GM12865 (cell line): ENCODE measurements around the gene PIERCE2.
"Not testable (repeated sequence)": the region's sequence is repeated elsewhere in the genome, so short reads cannot be mapped to it uniquely, and the experiment has no call there.

Experiments
- DNase-seq: peaks from one replicate; pipeline ENCODE4 v3.0.0; 2010; ENCODE audit warnings: low read depth
- H3K4me3 ChIP-seq: 2 replicates; pipeline ENCODE4 v1.5.1; 2011; ENCODE audit warnings: mild to moderate bottlenecking, low read depth, low read length, control low read depth
- CTCF ChIP-seq: IDR thresholded peaks from 2 replicates; pipeline ENCODE4 v1.5.1; 2011; ENCODE audit warnings: low read length, control low read depth, low read depth, inconsistent platforms; ENCODE audit not compliant: insufficient read depth; ENCODE audit errors: missing control alignments

PIERCE2 gene

GRCh38 chr15:55379095-55379494, 29.2 kb upstream of the PIERCE2 start:
- no peak overlapping the region for H3K4me3 ChIP-seq
- no peak for TF ChIP-seq CTCF
- no peak for DNase-seq

- no peak for TF ChIP-seq CTCF
- DNase-seq: no peak
- H3K4me3 ChIP-seq: no peak overlapping the region
Measured at GRCh38 chr15:55381595-55381994, 26.7 kb upstream of the PIERCE2 start.

- no peak for TF ChIP-seq CTCF
- no peak for DNase-seq
- H3K4me3 ChIP-seq: no peak overlapping the region
Measured at GRCh38 chr15:55383687-55384086, 24.6 kb upstream of the PIERCE2 start.

GRCh38 chr15:55387027-55387426, 21.3 kb upstream of the PIERCE2 start:
- no peak overlapping the region for H3K4me3 ChIP-seq
- TF ChIP-seq CTCF: no peak
- DNase-seq: no peak

- no peak overlapping the region for H3K4me3 ChIP-seq
- no peak for TF ChIP-seq CTCF
- no peak for DNase-seq
Measured at GRCh38 chr15:55389264-55389607, 19.1 kb upstream of the PIERCE2 start.

GRCh38 chr15:55394694-55395093, 13.6 kb upstream of the PIERCE2 start:
- no peak for TF ChIP-seq CTCF

GRCh38 chr15:55398243-55398642, 10.1 kb upstream of the PIERCE2 start:
- no peak for DNase-seq
- H3K4me3 ChIP-seq: no peak overlapping the region
- no peak for TF ChIP-seq CTCF

More at GRCh38 chr15:55394694-55395093, 13.6 kb upstream of the PIERCE2 start:
- H3K4me3 ChIP-seq: no peak overlapping the region
- DNase-seq: no peak

- H3K4me3 ChIP-seq, DNase-seq: not testable (repeated sequence)
Measured at GRCh38 chr15:55400050-55400449, 8.2 kb upstream of the PIERCE2 start.
